ENCODE measurements around the gene CCDC102B.

CCDC102B gene

DNA sequence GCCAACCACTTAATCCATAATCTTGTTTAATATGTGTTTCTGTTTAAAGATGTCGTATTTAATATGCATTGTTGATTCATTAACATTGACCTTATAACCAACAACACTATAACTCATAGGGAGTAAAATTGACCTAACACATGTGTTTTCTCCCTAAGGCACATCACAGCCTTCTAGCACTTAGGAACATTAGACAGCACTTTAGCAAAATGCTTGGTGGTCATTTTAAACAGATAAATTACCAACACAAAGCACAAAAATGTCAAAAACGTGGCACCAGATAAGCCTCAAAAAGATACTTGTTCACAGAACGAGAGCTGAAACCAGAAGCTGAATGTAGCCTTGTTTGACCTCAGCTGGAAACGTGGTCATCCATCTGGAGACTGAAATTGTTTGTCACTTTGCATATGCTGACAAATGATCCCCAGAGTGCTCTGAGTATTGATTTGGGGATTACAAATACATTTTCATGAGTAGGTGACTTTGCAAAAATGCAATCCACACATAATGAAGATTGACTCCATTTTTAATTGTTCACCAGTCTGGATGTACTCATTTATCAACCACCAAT lies 139.2 kb downstream of the CCDC102B start:
- Histone ChIP-seq H3K9me3 (ENCODE audit: insufficient read depth, low read depth, low read length) (no peaks in the 10 kb centered on the region), H2BK12ac (ENCODE audit: low read length) (no peak overlapping the region), H4K12ac (ENCODE audit: low read depth, low read length) (no peak overlapping the region), H3K4me2 (ENCODE audit: low read length) (no peak overlapping the region), H2BK120ac (ENCODE audit: insufficient read depth, low read length, poor library complexity) (no peak overlapping the region), H4K8ac (ENCODE audit: low read depth, low read length) (no peak overlapping the region), H2BK5ac (ENCODE audit: low read depth, low read length, poor library complexity) (no peak overlapping the region), H3K9ac (ENCODE audit: low read length) (no peak overlapping the region), H3K27me3 (ENCODE audit: insufficient read depth, low read length) (no peaks in the 10 kb centered on the region), H3K4me3 (ENCODE audit: low read depth, low read length) (no peak overlapping the region), H3K4ac (ENCODE audit: low read depth, low read length) (no peak overlapping the region), H4K91ac (ENCODE audit: low read depth, low read length) (no peak overlapping the region), H3K18ac (ENCODE audit: low read length) (no peak overlapping the region), H3K79me1 (ENCODE audit: low read length) (no peaks in the 10 kb centered on the region), H3K14ac (ENCODE audit: low read length) (no peak overlapping the region), H2AFZ (ENCODE audit: insufficient read depth, low read length, poor library complexity) (no peak overlapping the region), H3K23ac (ENCODE audit: low read length) (no peak overlapping the region), H2AK5ac (ENCODE audit: low read length) (no peak overlapping the region), H3K4me1 (ENCODE audit: control insufficient read depth in 1 of 2, insufficient read depth in 2 of 2, low read length in 2 of 2) (no peaks in the 10 kb centered on the region), H3K79me2 (ENCODE audit: control insufficient read depth, insufficient read depth, low read length, poor library complexity) (no peaks in the 10 kb centered on the region), H3K36me3 (ENCODE audit: control insufficient read depth in 1 of 2, insufficient read depth in 2 of 2, low read length in 2 of 2) (no peaks in the 10 kb centered on the region), H3K27ac (ENCODE audit: low read depth, low read length) (no peak overlapping the region)
- WGBS (ENCODE audit: extremely low coverage, insufficient coverage, insufficient read length): no CpG with 5 or more reads among the region's 4 CpGs
- DNase-seq: no peak

DNA sequence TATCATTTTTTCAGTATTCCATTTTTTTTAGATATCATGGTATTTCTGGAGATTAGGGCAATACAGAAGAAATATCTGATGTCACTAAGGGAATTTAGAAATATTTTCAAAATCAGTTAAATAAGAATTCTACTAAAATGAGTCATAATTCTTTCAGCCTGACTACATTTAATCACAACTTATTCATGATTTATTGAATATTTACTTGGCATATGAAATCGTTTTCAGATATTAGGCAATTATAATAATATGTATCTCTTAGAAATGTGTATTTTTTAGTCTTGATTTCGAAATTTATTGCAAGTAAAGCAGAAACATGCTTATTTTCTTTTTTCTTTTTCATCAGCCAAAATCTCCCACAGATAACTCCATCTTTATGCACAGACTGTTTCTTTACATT lies 142.2 kb downstream of the CCDC102B start:
- Histone ChIP-seq H3K79me2 (ENCODE audit: control insufficient read depth, insufficient read depth, low read length, poor library complexity) (no peaks in the 10 kb centered on the region), H3K14ac (ENCODE audit: low read length) (no peak overlapping the region), H4K8ac (ENCODE audit: low read depth, low read length) (no peak overlapping the region), H3K36me3 (ENCODE audit: control insufficient read depth in 1 of 2, insufficient read depth in 2 of 2, low read length in 2 of 2) (no peaks in the 10 kb centered on the region), H3K9me3 (ENCODE audit: insufficient read depth, low read depth, low read length) (no peaks in the 10 kb centered on the region), H2BK120ac (ENCODE audit: insufficient read depth, low read length, poor library complexity) (no peak overlapping the region), H3K4me2 (ENCODE audit: low read length) (no peak overlapping the region), H3K4me3 (ENCODE audit: low read depth, low read length) (no peak overlapping the region), H2AFZ (ENCODE audit: insufficient read depth, low read length, poor library complexity) (no peak overlapping the region), H2BK5ac (ENCODE audit: low read depth, low read length, poor library complexity) (no peak overlapping the region), H4K12ac (ENCODE audit: low read depth, low read length) (no peak overlapping the region), H3K79me1 (ENCODE audit: low read length) (peaks cover 2% of the 10 kb centered on the region), H3K23ac (ENCODE audit: low read length) (no peak overlapping the region), H3K27me3 (ENCODE audit: insufficient read depth, low read length) (no peaks in the 10 kb centered on the region), H3K4ac (ENCODE audit: low read depth, low read length) (no peak overlapping the region), H3K9ac (ENCODE audit: low read length) (no peak overlapping the region), H3K27ac (ENCODE audit: low read depth, low read length) (no peak overlapping the region), H2AK5ac (ENCODE audit: low read length) (no peak overlapping the region), H2BK12ac (ENCODE audit: low read length) (no peak overlapping the region), H3K4me1 (ENCODE audit: control insufficient read depth in 1 of 2, insufficient read depth in 2 of 2, low read length in 2 of 2) (peaks cover 0 to 3% of the 10 kb centered on the region in 2 experiments), H4K91ac (ENCODE audit: low read depth, low read length) (no peak overlapping the region), H3K18ac (ENCODE audit: low read length) (no peak overlapping the region)
- no CpG with 5 or more reads among the region's 2 CpGs for WGBS (ENCODE audit: extremely low coverage, insufficient coverage, insufficient read length)
- DNase-seq: no peak

DNA sequence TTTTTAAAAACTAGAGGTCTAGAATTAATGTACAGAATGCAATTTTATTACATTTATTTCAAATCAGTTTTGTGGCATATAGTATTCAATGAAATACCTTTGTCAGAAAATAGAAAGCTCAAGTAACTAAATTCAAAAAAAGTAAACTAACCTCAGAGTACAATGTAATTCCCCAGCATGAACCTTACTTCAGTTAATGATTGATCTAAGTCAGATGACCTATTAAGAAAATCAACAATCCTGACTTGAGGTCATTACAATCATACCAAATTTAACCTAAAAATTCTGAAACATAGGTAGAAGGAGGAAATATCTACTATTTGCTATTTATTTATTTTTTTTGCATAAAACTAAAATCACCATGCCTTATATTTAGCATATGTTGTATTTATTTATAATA lies 142.9 kb downstream of the CCDC102B start:
- H3K9me3 ChIP-seq (ENCODE audit: insufficient read depth, low read depth, low read length): no peaks in the 10 kb centered on the region
- H3K18ac ChIP-seq (ENCODE audit: low read length): no peak overlapping the region
- H3K23ac ChIP-seq (ENCODE audit: low read length): no peak overlapping the region
- no peak for DNase-seq
- no peaks in the 10 kb centered on the region for H3K27me3 ChIP-seq (ENCODE audit: insufficient read depth, low read length)
- no peak overlapping the region for H3K9ac ChIP-seq (ENCODE audit: low read length)
- H2AFZ ChIP-seq (ENCODE audit: insufficient read depth, low read length, poor library complexity): no peak overlapping the region
- H2BK120ac ChIP-seq (ENCODE audit: insufficient read depth, low read length, poor library complexity): no peak overlapping the region
- H3K27ac ChIP-seq (ENCODE audit: low read depth, low read length): no peak overlapping the region
- H3K79me1 ChIP-seq (ENCODE audit: low read length): peaks cover 2% of the 10 kb centered on the region
- H3K79me2 ChIP-seq (ENCODE audit: control insufficient read depth, insufficient read depth, low read length, poor library complexity): no peaks in the 10 kb centered on the region
- no peak overlapping the region for H4K12ac ChIP-seq (ENCODE audit: low read depth, low read length)
- H2BK5ac ChIP-seq (ENCODE audit: low read depth, low read length, poor library complexity): no peak overlapping the region
- H3K4me3 ChIP-seq (ENCODE audit: low read depth, low read length): no peak overlapping the region
- no peak overlapping the region for H2BK12ac ChIP-seq (ENCODE audit: low read length)
- no peak overlapping the region for H3K14ac ChIP-seq (ENCODE audit: low read length)
- no peak overlapping the region for H4K91ac ChIP-seq (ENCODE audit: low read depth, low read length)
- no peak overlapping the region for H2AK5ac ChIP-seq (ENCODE audit: low read length)
- no peak overlapping the region for H3K4ac ChIP-seq (ENCODE audit: low read depth, low read length)
- H3K4me2 ChIP-seq (ENCODE audit: low read length): no peak overlapping the region
- H3K36me3 ChIP-seq (ENCODE audit: control insufficient read depth in 1 of 2, insufficient read depth in 2 of 2, low read length in 2 of 2): no peaks in the 10 kb centered on the region
- H4K8ac ChIP-seq (ENCODE audit: low read depth, low read length): no peak overlapping the region
- H3K4me1 ChIP-seq (ENCODE audit: control insufficient read depth in 1 of 2, insufficient read depth in 2 of 2, low read length in 2 of 2): peaks cover 0 to 3% of the 10 kb centered on the region in 2 experiments

DNA sequence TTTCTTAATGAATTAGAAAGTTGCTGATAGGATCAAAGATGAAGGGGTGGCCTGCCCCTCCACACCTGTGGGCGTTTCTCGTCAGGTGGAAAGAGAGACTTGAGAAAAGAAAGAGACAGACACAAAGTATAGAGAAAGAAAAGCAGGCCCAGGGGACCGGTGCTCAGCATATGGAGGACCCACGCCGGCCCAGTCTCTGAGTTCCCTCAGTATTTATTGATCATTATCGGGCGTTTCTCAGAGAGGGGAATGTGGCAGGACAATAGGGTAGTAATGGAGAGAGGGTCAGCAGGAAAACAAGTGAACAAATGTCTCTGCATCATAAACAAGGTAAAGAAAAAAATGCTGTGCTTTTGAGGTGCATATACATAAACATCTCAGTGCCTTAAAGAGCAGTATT lies 144.3 kb downstream of the CCDC102B start:
- no peak for DNase-seq
- Histone ChIP-seq H3K14ac (ENCODE audit: low read length) (no peak overlapping the region), H3K27ac (ENCODE audit: low read depth, low read length) (peak overlapping the region; percentile 47), H4K12ac (ENCODE audit: low read depth, low read length) (no peak overlapping the region), H3K23ac (ENCODE audit: low read length) (no peak overlapping the region), H2BK12ac (ENCODE audit: low read length) (no peak overlapping the region), H3K18ac (ENCODE audit: low read length) (no peak overlapping the region), H3K4ac (ENCODE audit: low read depth, low read length) (no peak overlapping the region), H3K4me2 (ENCODE audit: low read length) (no peak overlapping the region), H4K91ac (ENCODE audit: low read depth, low read length) (no peak overlapping the region), H3K79me2 (ENCODE audit: control insufficient read depth, insufficient read depth, low read length, poor library complexity) (no peaks in the 10 kb centered on the region), H2AFZ (ENCODE audit: insufficient read depth, low read length, poor library complexity) (no peak overlapping the region), H4K8ac (ENCODE audit: low read depth, low read length) (peak overlapping the region; percentile 19), H3K36me3 (ENCODE audit: control insufficient read depth in 1 of 2, insufficient read depth in 2 of 2, low read length in 2 of 2) (no peaks in the 10 kb centered on the region), H3K79me1 (ENCODE audit: low read length) (peaks cover 2% of the 10 kb centered on the region), H3K9me3 (ENCODE audit: insufficient read depth, low read depth, low read length) (no peaks in the 10 kb centered on the region), H2BK5ac (ENCODE audit: low read depth, low read length, poor library complexity) (no peak overlapping the region), H3K4me3 (ENCODE audit: low read depth, low read length) (no peak overlapping the region), H3K27me3 (ENCODE audit: insufficient read depth, low read length) (no peaks in the 10 kb centered on the region), H3K9ac (ENCODE audit: low read length) (no peak overlapping the region), H2AK5ac (ENCODE audit: low read length) (no peak overlapping the region), H2BK120ac (ENCODE audit: insufficient read depth, low read length, poor library complexity) (no peak overlapping the region), H3K4me1 (ENCODE audit: control insufficient read depth in 1 of 2, insufficient read depth in 2 of 2, low read length in 2 of 2) (peaks cover 0 to 3% of the 10 kb centered on the region in 2 experiments)
- WGBS (ENCODE audit: extremely low coverage, insufficient coverage, insufficient read length): no CpG with 5 or more reads among the region's 7 CpGs

Data from trophoblast cell (in vitro differentiated cells and primary cell).